ENCODE data around the gene FRAS1.

The FRAS1 gene

DNA sequence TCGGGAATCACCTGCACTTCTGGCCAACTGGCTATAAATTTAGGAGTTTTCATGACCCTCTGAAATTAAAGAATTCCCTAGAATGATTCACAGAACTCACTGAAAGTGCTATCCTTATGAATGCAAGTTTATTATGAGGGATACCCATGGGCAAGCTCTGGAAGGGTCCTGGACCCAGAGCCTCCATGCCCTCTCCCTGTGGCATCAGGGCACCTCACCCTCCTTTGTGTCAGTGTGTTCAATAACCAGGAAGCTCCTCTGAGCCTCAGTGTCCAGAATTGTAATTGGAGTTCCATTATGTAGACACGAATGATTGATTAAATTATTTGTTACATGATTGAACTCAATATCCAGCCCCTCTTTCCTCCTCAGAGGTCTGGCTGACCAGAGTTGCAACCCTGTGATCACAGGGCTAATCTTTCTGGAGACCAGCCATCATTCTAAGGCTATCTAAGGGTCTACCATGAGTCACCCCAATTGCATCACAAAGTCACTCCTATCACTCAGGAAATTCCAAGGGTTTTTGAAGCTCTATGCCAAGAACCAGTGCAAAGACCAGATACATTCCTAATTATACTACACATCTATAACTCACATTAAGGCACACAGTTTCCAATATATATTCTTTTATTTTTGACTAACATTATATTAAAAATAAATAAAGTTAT is 503.3 kb downstream of the FRAS1 start:
- DNase-seq, result no peak

DNA sequence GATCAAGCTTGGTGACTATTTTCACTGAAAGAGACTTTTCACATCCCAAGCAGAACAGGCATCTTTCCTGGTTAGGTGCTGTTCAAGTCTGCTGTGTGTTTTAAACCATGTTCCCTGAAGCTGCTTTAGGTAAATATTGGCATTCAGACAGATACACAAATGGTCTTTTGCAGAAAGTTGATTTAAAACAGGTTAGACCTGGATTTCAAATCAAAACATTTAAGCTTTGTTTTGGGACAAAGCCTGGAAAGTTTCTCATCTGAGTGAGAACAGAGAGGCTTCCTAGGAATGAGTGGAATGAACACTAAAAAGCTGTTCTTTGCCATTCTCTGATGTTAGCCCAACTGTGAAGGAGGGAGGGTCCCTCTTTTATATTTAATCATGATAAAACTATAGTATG is 504.6 kb downstream of the FRAS1 start:
- no peak for DNase-seq

DNA sequence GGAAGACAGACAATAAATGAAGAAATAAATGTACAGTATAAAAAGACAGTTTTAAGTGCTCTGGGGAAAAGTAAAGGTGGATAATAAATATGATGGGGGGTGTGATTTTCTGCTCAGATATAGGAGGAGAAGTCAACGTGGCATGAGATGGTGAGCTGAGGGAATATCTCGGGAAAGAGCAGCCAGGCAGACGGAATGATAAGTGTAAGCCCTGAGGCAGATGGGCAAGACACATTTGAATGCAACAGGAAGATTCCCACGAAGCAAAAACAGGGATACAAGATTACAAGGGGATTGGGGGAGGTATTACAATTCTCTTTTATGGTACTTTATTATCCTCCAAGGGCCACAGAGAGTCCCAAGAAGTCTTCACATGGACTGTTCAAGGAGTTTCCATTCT is 505.6 kb downstream of the FRAS1 start:
- no peak for DNase-seq

DNA sequence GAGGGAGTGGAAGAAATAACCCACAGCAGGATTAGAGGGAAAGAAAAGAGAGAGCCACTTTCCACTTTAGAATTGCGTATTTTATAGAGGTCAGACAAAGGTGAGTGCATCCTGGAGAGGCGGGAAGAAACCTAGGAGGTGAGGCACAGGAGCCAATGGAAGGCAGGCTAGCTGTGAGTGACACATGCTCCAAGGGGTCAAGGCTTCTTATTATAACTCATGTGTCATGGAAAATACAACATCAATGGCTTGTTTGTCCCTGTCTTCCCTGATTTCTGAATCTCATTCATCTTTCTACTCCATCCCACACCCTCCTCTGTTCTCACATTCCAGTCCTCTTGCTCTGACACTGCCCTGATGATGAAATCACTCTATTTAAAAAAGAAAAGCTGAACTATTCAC is 508.8 kb downstream of the FRAS1 start:
- no peak for DNase-seq

DNA sequence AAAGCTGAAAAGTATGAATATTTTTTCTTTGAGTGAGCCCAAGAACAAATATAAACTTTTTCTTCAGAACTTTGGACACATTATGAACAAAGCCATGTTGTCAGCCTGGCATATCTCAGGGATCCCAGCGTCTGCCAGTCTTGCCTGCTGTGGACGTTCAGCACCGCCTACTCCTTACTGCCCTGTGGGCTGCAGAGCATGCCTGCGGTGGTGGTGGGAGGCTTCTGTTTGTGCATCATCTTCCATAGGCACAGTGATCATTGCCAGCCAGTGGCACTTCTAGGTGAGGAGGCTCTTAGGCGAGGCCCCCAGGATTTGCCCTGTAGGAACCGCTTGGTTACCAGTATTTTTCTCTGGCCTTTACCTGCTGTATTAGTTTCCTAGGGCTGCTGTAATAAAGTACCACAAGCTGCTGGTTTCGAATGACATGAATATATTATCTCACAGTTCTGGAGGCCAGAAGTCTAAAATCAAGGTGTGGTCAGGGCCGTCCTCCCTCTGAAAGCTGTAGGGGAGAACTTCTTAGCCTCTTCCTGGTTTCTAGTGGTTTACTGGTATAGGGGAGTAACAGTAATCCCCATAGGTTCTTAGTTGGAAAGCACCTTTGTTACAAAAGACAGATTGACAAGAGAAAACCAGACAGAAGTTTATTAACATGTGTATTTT is 509.8 kb downstream of the FRAS1 start:
- DNase-seq, result no peak

DNA sequence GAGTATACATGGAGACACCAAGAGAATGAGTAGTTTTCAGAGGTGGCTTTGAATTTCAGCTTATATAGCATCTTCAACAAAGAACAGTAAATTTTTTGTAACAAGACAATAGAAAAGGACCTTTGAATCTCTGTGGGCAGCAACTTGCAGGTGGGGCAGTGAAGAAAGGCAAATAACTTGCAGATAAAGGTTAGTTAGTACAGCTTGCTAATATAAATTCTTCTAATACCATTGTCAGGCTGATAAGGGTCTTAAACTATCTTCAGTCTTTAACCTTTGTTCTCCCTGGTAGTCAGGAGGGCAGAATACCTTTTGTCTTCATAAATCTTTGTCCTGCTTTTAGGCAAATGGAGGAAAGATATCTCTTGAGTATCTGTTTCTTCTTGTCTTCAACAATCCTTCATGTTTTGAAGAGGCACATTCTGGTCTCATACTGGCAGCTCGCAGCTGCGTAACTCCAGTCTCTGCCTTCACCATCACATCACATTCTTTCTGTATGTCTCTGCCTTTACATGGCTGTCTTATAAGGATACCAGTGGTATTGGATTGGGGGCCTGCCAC is 510.5 kb downstream of the FRAS1 start:
- no peak for DNase-seq

DNA sequence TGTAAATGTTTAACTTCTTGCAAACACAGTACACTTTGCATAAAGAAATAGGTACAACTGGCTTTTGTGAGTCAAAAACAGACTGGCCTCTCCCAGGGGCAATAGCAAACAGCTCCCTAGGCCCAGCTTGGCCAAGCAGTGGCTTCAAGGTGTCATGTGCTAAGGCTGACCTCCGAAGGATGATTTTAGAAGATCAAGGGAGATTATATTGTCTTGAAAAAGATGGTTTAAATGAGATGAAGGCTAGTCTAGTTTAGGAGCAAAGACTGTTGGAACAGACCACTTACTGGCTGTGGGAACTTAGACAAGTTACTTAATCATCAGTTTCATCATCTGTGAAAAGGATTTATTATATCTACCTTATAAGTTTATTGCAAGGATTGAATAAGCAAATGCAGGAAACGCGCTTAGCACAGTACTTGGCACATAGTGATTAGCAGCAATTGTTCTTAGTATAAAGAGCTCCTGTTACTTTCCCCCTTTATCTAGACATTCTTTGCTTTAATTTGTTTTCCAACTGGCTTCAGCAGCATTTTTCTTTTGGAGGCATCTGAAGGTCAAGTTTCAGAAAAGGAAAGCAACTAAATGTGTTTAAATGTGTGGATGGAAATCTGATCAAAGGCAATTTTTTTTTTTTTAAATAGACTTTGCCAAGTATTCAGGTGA is 511.6 kb downstream of the FRAS1 start:
- no peak for DNase-seq

DNA sequence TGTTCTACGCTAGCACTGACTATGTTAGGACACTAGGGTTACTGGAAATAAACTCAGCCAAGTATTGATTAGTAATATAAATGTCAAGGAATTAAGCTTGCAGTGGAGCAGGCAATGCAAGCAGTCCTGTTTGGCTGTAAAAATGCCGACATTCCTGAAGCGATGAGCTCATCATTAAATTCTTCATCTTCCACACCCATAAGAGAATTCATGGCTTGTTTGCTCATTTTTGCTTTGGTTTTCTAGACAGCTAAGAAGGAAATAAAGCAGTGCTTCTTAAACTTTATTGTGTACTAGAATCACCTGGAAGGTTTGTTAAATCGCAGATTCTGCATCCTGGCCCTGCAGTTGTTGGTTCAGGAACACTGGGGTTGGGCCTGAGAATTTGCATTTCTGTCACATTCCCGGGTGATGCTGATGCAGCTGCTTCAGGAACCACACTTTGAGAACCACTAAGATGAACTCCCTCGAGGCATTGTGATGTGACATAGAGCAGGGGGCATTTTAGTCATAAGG is 512.2 kb downstream of the FRAS1 start:
- no peak for DNase-seq

DNA sequence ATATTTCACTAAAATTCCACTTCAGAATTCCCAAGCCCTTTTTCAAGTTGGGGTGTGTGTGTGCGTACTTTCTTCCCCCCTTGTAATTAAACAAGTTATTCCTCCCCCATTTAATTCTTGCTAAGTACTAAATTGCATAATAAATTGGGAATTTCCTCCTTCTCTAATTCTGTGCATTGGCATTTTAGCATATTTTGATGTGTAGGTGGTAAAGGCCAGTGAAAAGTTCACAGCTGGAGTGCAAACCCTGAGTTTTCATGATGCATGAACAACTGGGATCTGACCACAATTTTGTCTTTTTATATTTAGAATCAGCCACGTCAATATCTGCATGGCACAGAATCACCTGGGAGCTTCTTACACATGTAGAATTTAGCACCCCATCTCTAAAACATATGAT is 513.0 kb downstream of the FRAS1 start:
- no peak for DNase-seq

DNA sequence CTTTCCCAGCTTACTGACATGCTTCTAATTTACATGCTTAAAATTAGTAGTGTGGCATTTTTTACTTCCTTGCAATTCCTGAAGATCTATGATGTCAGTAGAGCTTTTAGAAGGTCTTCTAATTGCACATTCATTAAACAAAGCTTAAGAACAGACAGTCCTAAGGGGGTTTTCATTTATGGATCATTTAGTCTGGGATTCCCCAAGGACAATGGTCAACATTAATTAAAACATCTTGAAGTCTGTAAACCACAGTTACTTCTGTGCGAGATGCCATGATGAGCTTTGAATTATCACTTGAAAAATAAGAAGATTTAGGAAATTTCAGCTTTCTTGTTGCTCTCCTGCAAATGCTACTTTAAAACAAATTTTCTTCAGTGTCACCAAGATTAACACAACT is 514.7 kb downstream of the FRAS1 start:
- no peak for DNase-seq

DNA sequence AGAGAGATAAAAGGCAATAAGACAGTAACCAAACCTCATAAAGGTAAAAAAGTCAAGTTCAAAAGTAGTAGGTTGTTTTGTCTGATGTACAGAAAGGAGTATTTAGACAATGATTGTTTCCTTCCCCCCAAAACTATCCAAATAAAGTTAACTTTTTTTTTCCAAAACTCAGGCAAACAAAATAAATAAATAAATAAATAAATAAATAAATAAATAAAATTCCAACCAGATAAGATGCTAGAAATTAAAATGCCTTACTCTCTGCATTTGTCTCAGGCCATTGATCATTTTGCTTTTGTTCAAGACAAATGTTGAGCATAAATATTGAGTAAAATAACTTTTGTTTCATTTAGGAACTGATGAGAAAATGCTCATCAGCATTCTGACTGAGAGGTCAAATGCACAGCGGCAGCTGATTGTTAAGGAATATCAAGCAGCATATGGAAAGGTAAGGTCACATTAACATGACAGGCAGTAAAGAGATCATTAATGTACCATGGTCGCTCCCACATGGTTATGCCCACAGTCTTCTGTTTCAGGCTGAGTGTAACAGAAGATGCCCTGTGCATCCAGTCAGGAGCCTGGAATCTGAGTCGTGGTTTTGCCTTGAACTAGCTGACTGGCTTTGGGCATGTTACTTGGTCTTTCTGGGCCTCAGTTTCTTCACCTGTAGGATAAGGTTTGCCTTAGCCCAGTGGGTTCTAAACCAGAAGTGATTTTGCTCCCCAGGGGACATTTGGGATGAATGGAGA is 521.7 kb downstream of the FRAS1 start:
- no peak for DNase-seq

DNA sequence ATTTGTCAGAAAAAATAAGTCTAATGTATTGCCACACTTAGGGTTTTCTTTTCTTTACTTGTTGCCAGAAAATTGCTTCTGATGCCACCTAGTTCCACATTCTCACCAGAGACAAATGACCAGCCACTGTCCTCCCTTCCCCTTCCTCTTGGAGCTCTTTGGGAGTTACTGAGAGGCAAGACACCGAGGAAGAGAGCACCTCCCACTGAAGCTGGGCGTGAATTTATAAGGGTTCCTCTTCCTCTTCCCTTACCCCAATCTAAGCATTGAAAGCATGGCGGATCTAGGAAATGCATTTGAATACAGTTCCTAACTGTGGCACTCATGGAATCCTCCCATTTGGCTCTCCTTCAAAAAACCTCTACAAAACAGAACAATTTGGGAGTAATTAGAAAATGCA is 524.5 kb downstream of the FRAS1 start:
- no peak for DNase-seq

DNA sequence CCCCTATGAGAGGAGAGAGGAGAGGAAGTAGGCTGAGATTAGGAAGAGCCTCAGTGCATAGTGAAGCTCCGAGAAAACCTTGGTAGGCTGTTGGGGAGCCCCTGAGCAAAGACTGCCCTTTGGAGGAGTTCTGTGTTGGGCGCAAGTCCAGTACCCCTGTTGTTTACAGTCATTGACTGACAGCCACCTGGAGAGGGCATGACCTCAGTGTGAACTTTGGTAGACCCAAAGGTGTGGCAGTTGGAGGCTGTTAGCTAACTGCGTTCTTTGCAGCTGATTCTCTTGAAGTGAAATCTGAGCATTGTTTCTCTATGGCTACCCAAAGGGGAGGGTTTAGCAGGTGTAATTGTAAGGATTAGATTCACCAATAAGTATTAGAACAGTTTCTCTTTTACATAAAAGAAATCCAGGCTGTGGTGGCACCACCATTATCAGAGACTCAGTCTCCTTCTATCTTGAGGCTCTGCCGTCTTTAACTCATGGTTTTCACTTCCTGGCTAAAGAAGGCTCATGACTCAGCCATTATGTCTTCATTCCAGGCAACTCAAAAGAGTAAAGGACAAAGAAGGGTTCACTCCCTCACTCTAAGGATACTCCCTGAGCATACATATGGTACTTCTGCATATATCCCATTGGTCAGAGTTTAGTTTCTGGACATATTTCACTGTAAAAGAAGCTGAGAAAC is 527.9 kb downstream of the FRAS1 start:
- no peak for DNase-seq

DNA sequence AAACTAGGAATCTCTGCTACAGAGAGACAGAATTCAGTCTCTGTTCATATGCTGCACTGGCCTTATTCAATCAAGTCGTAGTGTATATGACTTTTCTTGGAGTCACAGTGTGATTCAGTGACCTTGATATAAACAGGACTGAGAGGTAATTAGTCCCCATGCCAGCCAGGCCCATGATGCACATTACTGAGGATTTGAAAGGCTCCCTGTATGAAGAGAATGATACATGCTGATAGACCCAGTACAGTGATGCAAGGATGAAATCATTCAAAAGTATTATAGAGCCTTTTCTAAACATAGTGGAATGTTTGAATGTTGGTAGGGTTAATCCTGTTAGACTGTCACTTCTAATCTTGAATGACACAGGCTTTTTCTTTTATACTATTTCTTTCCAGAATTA is 528.5 kb downstream of the FRAS1 start:
- no peak for DNase-seq

DNA sequence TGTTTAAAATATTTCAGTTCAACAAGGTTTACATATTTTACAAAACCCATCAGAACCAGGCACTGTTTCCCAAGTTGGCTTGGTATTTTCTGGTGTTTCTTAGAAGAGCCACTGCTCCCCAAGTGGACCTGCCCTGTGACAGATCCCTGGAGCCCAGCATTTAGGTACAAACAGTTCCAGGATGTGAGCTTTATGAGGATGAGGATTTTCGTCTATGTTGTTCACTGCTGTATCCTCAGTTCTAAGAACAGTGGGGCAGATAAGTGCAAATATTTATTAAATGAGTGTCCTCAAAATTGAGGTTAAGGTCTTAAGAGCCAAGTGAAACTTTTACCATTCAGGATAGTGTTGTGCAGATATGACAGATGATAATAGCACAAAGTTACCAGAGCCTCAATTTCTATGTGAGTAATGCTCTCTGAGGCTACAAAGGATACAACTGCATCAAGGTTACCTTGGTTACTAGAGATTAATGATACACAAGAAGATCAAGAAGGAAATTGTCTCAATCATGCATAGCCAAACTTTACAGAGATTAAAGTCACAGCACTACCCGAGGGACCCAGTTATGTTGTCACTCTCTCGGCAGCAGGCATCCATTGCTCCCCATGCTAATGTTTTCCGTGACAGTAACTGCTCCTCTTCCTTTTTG is 531.9 kb downstream of the FRAS1 start:
- no peak for DNase-seq

DNA sequence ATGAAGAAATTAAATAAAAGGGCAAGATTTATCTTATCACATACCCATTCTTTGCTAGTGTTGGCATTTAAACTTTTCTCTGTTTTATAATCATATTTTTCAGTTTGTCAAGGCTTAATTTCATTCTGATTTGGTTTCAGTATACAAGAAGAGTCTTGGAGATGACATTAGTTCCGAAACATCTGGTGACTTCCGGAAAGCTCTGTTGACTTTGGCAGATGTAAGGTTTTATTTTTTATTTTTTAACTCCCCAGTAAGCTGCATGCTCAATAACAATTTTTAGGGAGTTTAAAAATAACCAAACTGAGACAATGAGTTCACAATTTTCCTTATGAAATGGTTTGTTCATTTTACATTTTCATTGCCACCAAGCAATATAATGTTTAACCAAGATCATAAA is 534.3 kb downstream of the FRAS1 start:
- no peak for DNase-seq

DNA sequence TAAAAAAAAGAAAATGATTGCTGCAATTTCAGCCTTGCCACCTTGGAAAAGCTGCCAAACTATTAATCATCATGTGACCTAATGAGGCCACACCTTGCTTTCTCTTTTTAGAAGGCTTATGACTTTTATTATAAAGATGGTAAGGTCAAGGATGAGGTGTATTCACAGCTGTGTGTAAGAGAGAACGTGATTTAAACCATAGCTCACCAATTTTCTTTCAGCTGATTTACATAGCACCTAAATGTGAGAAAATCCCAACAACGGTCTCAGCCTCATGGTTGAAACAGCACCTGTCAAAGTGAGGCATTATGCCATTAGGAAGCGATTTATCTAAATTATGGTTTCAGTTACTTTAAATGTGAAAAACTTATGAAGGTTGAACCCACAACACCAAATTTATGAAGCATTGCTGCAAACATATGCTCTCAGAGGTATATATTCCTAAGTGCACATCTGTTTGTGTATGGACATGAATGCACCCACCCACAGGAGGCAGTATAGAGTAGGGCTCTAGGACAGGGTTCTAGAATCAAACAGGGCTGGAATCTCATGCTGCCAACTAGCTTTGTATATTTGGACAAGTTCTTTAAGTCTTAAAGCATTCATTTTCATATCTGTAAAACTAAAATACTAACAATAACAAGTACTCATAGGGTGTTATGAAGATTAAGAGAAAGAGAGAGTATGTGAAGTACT is 535.1 kb downstream of the FRAS1 start:
- peak; percentile 36 for DNase-seq

Data from activated CD4-positive, alpha-beta T cell treated with anti-CD3 and anti-CD28 coated beads, Interleukin-2, Interleukin-6, amounts not matched to agents 100 ng/mL and 50 ng/mL, durations not matched to agents 16 hours and 8 hours (primary cell).